HCT116 (cell line): ENCODE results near the gene SRGAP1. TPM values are rescaled to one million over a fixed set of nuclear protein-coding genes. Genes with fewer than 3 reads are reported as not detected.

ENCODE experiments used
- ATAC-seq: fragments of 200-7000 bp; cut with Tn5 transposase; 2 replicates; pipeline ENCODE4 v1.9.1; 2020; ENCODE audit warnings: mild to moderate bottlenecking, moderate library complexity
- BruUV-seq: library from RNA; stranded (reverse); fragments of 400-500 nt; replicated peaks from 2 replicates; lab custom pipeline; 2021; lab: Mats Ljungman, UMichigan
- CTCF ChIA-PET: fragments of 300-600 bp; sonication (Branson Sonifier 250); formaldehyde crosslinking; loops from one replicate; lab custom pipeline; 2021; ENCODE audit warnings: antibody characterized with exemption; lab: Charles Lee
- POLR2A ChIA-PET: fragments of 300-600, 350-600 bp; sonication (Branson Sonifier 250); formaldehyde crosslinking; loops from one replicate; lab custom pipeline; 2021; ENCODE audit warnings: antibody characterized with exemption; lab: Charles Lee
- RAD21 ChIA-PET, 2 experiments: fragments of 300-600 bp; sonication (Branson Sonifier 250); formaldehyde crosslinking; loops; one replicate each; lab custom pipeline; 2023; ENCODE audit warnings: low total read pairs in 2 of 2; ENCODE audit not compliant: uncharacterized antibody in 2 of 2, unreplicated experiment in 2 of 2, low non-redundant PET in 1 of 2; lab: Charles Lee
- DNase-seq: peaks from one replicate; pipeline ENCODE4 v3.0.0-alpha.2; 2010; ENCODE audit warnings: low read depth, low spot score
- H2AFZ ChIP-seq: fragments of 200-600 bp; shearing (Covaris generic), sonication (generic); 2 replicates; pipeline ENCODE4 v1.6.1; 2017; ENCODE audit warnings: low read depth, mixed run types, mixed read lengths, antibody characterized with exemption, low read length; ENCODE audit not compliant: poor library complexity, severe bottlenecking
- H3K27ac ChIP-seq: 2 replicates; pipeline ENCODE4 v1.5.1; 2012; ENCODE audit warnings: low read depth, low read length
- H3K27me3 ChIP-seq: fragments of 200-600 bp; sonication (generic); 2 replicates; pipeline ENCODE4 v1.6.1; 2016; ENCODE audit warnings: mixed run types, low read length, mixed read lengths; ENCODE audit not compliant: insufficient read depth
- H3K36me3 ChIP-seq, 2 experiments: fragments of 200-500 bp in 1 of 2; fragments of 200-600 bp in 1 of 2; sonication (Bioruptor generic) in 1 of 2; sonication (generic) in 1 of 2; 2 replicates each; pipeline versions ENCODE4 v1.5.1 to v1.6.1; 2014 to 2016; ENCODE audit warnings: low read length in 2 of 2, inconsistent platforms in 1 of 2, mixed read lengths in 1 of 2, mixed run types in 1 of 2; ENCODE audit not compliant: insufficient read depth in 2 of 2, control insufficient read depth in 1 of 2
- H3K4me1 ChIP-seq, 2 experiments: fragments of 200-600 bp in 1 of 2; sonication (generic) in 1 of 2; 2 replicates each; pipeline versions ENCODE4 v1.5.1 to v1.6.1; 2012 to 2017; ENCODE audit warnings: low read length in 2 of 2, inconsistent platforms in 1 of 2, mild to moderate bottlenecking in 1 of 2, mixed read lengths in 1 of 2, mixed run types in 1 of 2, moderate library complexity in 1 of 2; ENCODE audit not compliant: insufficient read depth in 2 of 2, control insufficient read depth in 1 of 2
- H3K4me2 ChIP-seq: fragments of 200-600 bp; sonication (generic); 2 replicates; pipeline ENCODE4 v1.6.1; 2017; ENCODE audit warnings: mixed run types, low read length, mixed read lengths
- H3K4me3 ChIP-seq, 2 experiments: fragments of 200-600 bp in 1 of 2; sonication (generic) in 1 of 2; replicated peaks in 1 of 2; 2 replicates each; pipeline ENCODE4 v1.5.1; 2011 to 2016; ENCODE audit warnings: low read length in 2 of 2, control low read depth in 1 of 2, low read depth in 1 of 2, mild to moderate bottlenecking in 1 of 2, mixed read lengths in 1 of 2, mixed run types in 1 of 2
- H3K79me2 ChIP-seq: fragments of 200-600 bp; sonication (generic); 2 replicates; pipeline ENCODE4 v1.6.1; 2017; ENCODE audit warnings: mild to moderate bottlenecking, mixed run types, low read length, moderate library complexity, mixed read lengths; ENCODE audit not compliant: insufficient read depth
- H3K9ac ChIP-seq: fragments of 200-600 bp; sonication (generic); 2 replicates; pipeline ENCODE4 v1.6.1; 2016; ENCODE audit warnings: low read length, mixed read lengths
- H3K9me2 ChIP-seq: fragments of 200-600 bp; sonication (generic), shearing (Covaris generic); 2 replicates; pipeline ENCODE4 v1.6.1; 2017; ENCODE audit warnings: mixed run types, mild to moderate bottlenecking, moderate library complexity; ENCODE audit not compliant: insufficient read depth
- H3K9me3 ChIP-seq, 2 experiments: fragments of 200-500 bp in 1 of 2; fragments of 200-600 bp in 1 of 2; sonication (Bioruptor generic) in 1 of 2; sonication (generic) in 1 of 2; 2 replicates each; pipeline ENCODE4 v1.6.1; 2014 to 2017; ENCODE audit warnings: low read length in 2 of 2, mixed read lengths in 2 of 2, inconsistent platforms in 1 of 2, low read depth in 1 of 2, mild to moderate bottlenecking in 1 of 2, mixed run types in 1 of 2, moderate library complexity in 1 of 2; ENCODE audit not compliant: control insufficient read depth in 1 of 2, insufficient read depth in 1 of 2
- H4K20me1 ChIP-seq: fragments of 200-600 bp; sonication (generic), shearing (Covaris generic); 2 replicates; pipeline ENCODE4 v1.6.1; 2017; ENCODE audit warnings: mixed run types, mild to moderate bottlenecking, moderate library complexity; ENCODE audit not compliant: insufficient read depth
- CBX3 ChIP-seq: IDR thresholded peaks from 2 replicates; pipeline ENCODE4 v1.6.1; 2012; ENCODE audit warnings: low read depth
- EGR1 ChIP-seq: IDR thresholded peaks from 2 replicates; pipeline ENCODE4 v1.6.1; 2012; ENCODE audit warnings: low read depth
- ELF1 ChIP-seq: IDR thresholded peaks from 2 replicates; pipeline ENCODE4 v1.6.1; 2012; ENCODE audit warnings: low read depth, borderline replicate concordance
- EZH2 ChIP-seq: fragments of 200-600 bp; sonication (generic); IDR thresholded peaks from 2 replicates; pipeline ENCODE4 v1.6.1; 2017; ENCODE audit warnings: antibody characterized with exemption, mixed run types
- EZH2phosphoT487 ChIP-seq: fragments of 200-600 bp; IDR thresholded peaks from 2 replicates; pipeline ENCODE4 v1.6.1; 2018; ENCODE audit warnings: antibody characterized with exemption, borderline replicate concordance
- JUND ChIP-seq: IDR thresholded peaks from 2 replicates; pipeline ENCODE4 v1.6.1; 2012
- POLR2A ChIP-seq: IDR thresholded peaks from 2 replicates; pipeline ENCODE4 v1.7.0; 2011; ENCODE audit warnings: borderline replicate concordance; ENCODE audit not compliant: insufficient read depth, insufficient read length; ENCODE audit errors: extremely low read depth
- RAD21 ChIP-seq: IDR thresholded peaks from 2 replicates; pipeline ENCODE4 v1.6.1; 2012; ENCODE audit warnings: low read depth, mild to moderate bottlenecking
- SRF ChIP-seq: IDR thresholded peaks from 2 replicates; pipeline ENCODE4 v1.6.1; 2012; ENCODE audit warnings: low read depth
- TCF7L2 ChIP-seq: IDR thresholded peaks from 2 replicates; pipeline ENCODE4 v1.7.0; 2011; ENCODE audit warnings: borderline replicate concordance, inconsistent platforms; ENCODE audit not compliant: insufficient read depth, insufficient read length; ENCODE audit errors: extremely low read depth
- ZFX ChIP-seq: fragments of 450-650 bp; IDR thresholded peaks from 2 replicates; pipeline ENCODE4 v1.6.1; 2017
- intact Hi-C: fragments of 100-400 bp; cut with micrococcal nuclease; formaldehyde crosslinking; loops from 2 replicates; pipeline ENCODE4 v1.10.0; 2022
- total RNA-seq: library from RNA; stranded (reverse); gene quantifications from one replicate; pipeline ENCODE4 v1.2.1, GENCODE V29; 2021; ENCODE audit not compliant: unreplicated experiment
- TF ChIP-seq, protein P1 (sequence below), 3 experiments: fragments of 200-600 bp in 1 of 3; sonication (generic) in 1 of 3; IDR thresholded peaks in 2 of 3; conservative IDR thresholded peaks in 1 of 3; 2 replicates each; pipeline ENCODE4 v1.5.1; 2012 to 2017; ENCODE audit warnings: low read depth in 2 of 3, low read length in 2 of 3, antibody characterized with exemption in 1 of 3, borderline replicate concordance in 1 of 3, control low read depth in 1 of 3, mild to moderate bottlenecking in 1 of 3, mixed read lengths in 1 of 3, mixed run types in 1 of 3, moderate library complexity in 1 of 3; ENCODE audit not compliant: insufficient read depth in 1 of 3

Gene SRGAP1
- total RNA-seq, 1 experiment from 2014 or later = 16.6 TPM

DNA sequence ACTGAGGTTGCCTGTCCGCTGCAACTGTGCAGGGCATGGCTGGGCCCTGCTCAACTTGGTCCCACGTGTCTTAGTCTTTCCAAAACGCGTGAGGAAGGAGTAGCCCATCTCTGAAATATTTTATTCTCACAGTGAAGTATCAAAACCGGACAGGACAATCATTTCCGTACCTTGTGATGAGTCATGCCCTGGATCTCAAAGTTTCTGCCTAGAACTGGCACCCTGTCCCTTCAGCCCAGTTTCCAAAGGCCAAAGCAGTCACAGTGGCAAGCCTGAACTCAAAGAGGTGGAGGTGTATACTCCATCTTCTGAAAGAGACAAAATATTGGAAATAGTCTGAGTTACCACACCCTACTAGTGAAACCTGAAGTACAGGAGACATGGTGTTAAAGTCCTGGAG lies 28.5 kb upstream of the SRGAP1 start:
- ChIA-PET POLR2A (no interaction called here), CTCF (no interaction called here), RAD21 (no interaction called here)
- ATAC-seq (no peak), DNase-seq (no peak)
- H3K36me3 ChIP-seq = no peaks in the 10 kb centered on the region
- H4K20me1 ChIP-seq = no peaks in the 10 kb centered on the region
- no peak for TF ChIP-seq CBX3
- TF ChIP-seq SRF = no peak
- TF ChIP-seq TCF7L2 = no peak
- no peak for TF ChIP-seq EZH2phosphoT487
- no peaks in the 10 kb centered on the region for H3K27me3 ChIP-seq
- no peak overlapping the region for H3K4me3 ChIP-seq
- intact Hi-C loops = no loop called here
- H2AFZ ChIP-seq = peak overlapping the region; percentile 16
- no TSS peak for BruUV-seq
- H3K4me2 ChIP-seq = no peak overlapping the region
- H3K9ac ChIP-seq = no peak overlapping the region
- no peaks in the 10 kb centered on the region for H3K9me3 ChIP-seq
- no peak overlapping the region for H3K27ac ChIP-seq
- H3K79me2 ChIP-seq = no peaks in the 10 kb centered on the region
- no peaks in the 10 kb centered on the region for H3K9me2 ChIP-seq
- H3K4me1 ChIP-seq = no peaks in the 10 kb centered on the region

DNA sequence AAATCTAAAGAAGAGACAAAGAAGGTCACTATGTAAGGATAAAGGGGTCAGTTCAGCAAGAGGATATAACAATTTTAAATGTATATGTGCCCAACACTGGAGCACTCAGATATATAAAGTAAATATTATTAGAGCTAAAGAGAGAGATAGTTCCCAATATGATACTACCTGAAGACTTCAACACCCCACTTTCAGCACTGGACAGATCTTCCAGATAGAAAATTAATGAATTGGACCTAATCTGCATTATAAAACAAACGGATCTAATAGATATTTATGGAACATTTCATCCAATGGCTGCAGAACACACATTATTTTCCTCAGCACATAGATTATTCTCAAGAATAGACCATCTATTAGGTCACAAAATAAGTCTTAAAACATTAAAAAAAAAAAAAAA lies 24.1 kb upstream of the SRGAP1 start:
- H3K79me2 ChIP-seq = no peaks in the 10 kb centered on the region
- no peaks in the 10 kb centered on the region for H3K36me3 ChIP-seq
- no TSS peak for BruUV-seq
- ATAC-seq (no peak), DNase-seq (no peak)
- intact Hi-C loops = loop anchor here (10.0 kb wide), 2 partner anchors 874 to 934 kb away; partner anchors contain the start of gene GNS
- H3K4me3 ChIP-seq = no peak overlapping the region
- TF ChIP-seq EZH2 = no peak
- TF ChIP-seq POLR2A = no peak
- TF ChIP-seq EGR1 = no peak
- TF ChIP-seq JUND = no peak
- no peak for TF ChIP-seq ZFX
- TF ChIP-seq CBX3 = no peak
- TF ChIP-seq ELF1 = no peak
- TF ChIP-seq, protein P1, sequence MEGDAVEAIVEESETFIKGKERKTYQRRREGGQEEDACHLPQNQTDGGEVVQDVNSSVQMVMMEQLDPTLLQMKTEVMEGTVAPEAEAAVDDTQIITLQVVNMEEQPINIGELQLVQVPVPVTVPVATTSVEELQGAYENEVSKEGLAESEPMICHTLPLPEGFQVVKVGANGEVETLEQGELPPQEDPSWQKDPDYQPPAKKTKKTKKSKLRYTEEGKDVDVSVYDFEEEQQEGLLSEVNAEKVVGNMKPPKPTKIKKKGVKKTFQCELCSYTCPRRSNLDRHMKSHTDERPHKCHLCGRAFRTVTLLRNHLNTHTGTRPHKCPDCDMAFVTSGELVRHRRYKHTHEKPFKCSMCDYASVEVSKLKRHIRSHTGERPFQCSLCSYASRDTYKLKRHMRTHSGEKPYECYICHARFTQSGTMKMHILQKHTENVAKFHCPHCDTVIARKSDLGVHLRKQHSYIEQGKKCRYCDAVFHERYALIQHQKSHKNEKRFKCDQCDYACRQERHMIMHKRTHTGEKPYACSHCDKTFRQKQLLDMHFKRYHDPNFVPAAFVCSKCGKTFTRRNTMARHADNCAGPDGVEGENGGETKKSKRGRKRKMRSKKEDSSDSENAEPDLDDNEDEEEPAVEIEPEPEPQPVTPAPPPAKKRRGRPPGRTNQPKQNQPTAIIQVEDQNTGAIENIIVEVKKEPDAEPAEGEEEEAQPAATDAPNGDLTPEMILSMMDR (IDR thresholded peaks at IDR 0.05 in 2 of 3, conservative IDR thresholded peaks at IDR 0.05 in 1 of 3; ENCODE audit: borderline replicate concordance in 1 of 3, insufficient read depth in 1 of 3, low read depth in 2 of 3, low read length in 2 of 3) = no peak
- TF ChIP-seq RAD21 = no peak
- TF ChIP-seq SRF = no peak
- no peaks in the 10 kb centered on the region for H3K27me3 ChIP-seq
- no peaks in the 10 kb centered on the region for H3K9me2 ChIP-seq
- ChIA-PET POLR2A (no interaction called here), RAD21 (no interaction called here), CTCF (no interaction called here)
- H3K4me1 ChIP-seq = no peaks in the 10 kb centered on the region
- H3K9ac ChIP-seq = no peak overlapping the region
- H2AFZ ChIP-seq = no peak overlapping the region
- H3K4me2 ChIP-seq = no peak overlapping the region
- H3K9me3 ChIP-seq = no peaks in the 10 kb centered on the region
- H3K27ac ChIP-seq = no peak overlapping the region
- H4K20me1 ChIP-seq = no peaks in the 10 kb centered on the region
